Thyroid gland (tissue), 4 donors: ENCODE measurements around the gene TM7SF3. TPM values are rescaled to one million over a fixed set of nuclear protein-coding genes. Genes with fewer than 3 reads are reported as not detected.
A peak's percentile ranks its signal among the peaks of the same experiment; 100 is the strongest.

Experiments
- DNase-seq, 2 donors: peaks; one replicate each; pipeline ENCODE4 v3.0.0-alpha.2; 2019
- H3K27ac ChIP-seq, 3 donors: fragments of 200-600 bp; sonication (generic); 1 replicate in 2 of 3; 2 replicates in 1 of 3; pipeline ENCODE4 v1.5.1; 2016 to 2019; ENCODE audit warnings: mild to moderate bottlenecking in 1 of 3, moderate library complexity in 1 of 3
- H3K27me3 ChIP-seq: fragments of 200-600 bp; sonication (generic); one replicate; pipeline ENCODE4 v1.5.1; 2019
- H3K36me3 ChIP-seq, 2 donors: fragments of 200-600 bp; sonication (generic); one replicate each; pipeline ENCODE4 v1.5.1; 2016 to 2019
- H3K4me1 ChIP-seq, 2 donors: fragments of 200-600 bp; sonication (generic); one replicate each; pipeline ENCODE4 v1.5.1; 2017 to 2019
- H3K4me3 ChIP-seq, 3 donors: fragments of 200-600 bp; sonication (generic); replicated peaks in 1 of 3; 1 replicate in 2 of 3; 2 replicates in 1 of 3; pipeline ENCODE4 v1.5.1; 2016; ENCODE audit warnings: mild to moderate bottlenecking in 1 of 3
- H3K9me3 ChIP-seq: fragments of 200-600 bp; sonication (generic); one replicate; pipeline ENCODE4 v1.5.1; 2017
- POLR2A ChIP-seq, 2 donors: fragments of 450-650 bp; IDR thresholded peaks; one replicate each; pipeline ENCODE4 v1.6.1; 2017; ENCODE audit warnings: antibody characterized with exemption in 2 of 2, mild to moderate bottlenecking in 2 of 2, moderate library complexity in 1 of 2
- WGBS, 2 donors: methylation state at CpG; one replicate each; pipeline ENCODE4 v1.1.5; 2017; 5-methylcytosine and 5-hydroxymethylcytosine counted together
- intact Hi-C: fragments of 100-400 bp; cut with DNase I; formaldehyde crosslinking; loops from one replicate; pipeline ENCODE4 v1.15.1; 2023
- total RNA-seq, 4 donors: library from RNA; depleted of rRNA; stranded (reverse); fragments of >200 nt; gene quantifications; one replicate each; pipeline ENCODE4 v1.2.3, GENCODE V29; 2016
- TF ChIP-seq, protein P1 (sequence below), 6 experiments: fragments of 200-600 bp in 3 of 6; fragments of 450-650 bp in 3 of 6; sonication (generic) in 3 of 6; IDR thresholded peaks; one replicate each; pipeline ENCODE4 v1.5.1; 2016 to 2019; ENCODE audit warnings: antibody characterized with exemption in 6 of 6, mild to moderate bottlenecking in 2 of 6, inconsistent platforms in 1 of 6, moderate library complexity in 1 of 6

TM7SF3 gene
- total RNA-seq, 4 donors from 2014 or later = 69.7 to 213 (median 76.8) TPM

DNA sequence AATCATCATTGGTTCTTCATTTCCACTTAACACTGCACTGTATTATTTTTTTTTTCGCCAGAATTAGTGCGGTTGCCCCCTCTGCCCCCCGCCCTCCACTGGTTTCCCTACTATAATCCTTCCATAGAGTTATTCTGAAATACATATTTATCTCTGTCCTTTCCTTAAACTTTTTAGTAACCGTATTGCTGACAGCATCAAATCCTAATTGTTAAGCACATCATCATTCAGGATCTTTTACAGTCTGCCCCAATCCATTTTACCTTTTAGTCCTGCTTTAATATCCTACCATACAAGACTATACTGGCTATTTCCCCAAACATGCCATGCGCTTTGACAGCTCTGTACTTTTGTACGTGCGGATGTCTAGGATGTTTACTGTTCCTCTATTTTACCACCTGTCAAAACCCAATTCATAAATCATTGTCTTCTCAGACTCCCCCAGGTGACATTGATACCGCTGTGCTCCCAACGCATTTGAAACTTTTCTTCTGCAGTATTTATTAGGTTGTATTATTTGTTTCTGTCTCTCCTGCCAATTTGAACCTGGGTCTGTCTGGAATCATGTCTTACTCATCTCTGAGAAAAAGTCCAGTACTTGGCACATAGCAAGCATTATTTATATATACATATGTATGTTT is 74.9 kb downstream of the TM7SF3 start:
- no peaks in the 10 kb centered on the region for H3K27me3 ChIP-seq
- no peak for TF ChIP-seq POLR2A (IDR thresholded peaks at IDR 0.05)
- TF ChIP-seq, protein P1, sequence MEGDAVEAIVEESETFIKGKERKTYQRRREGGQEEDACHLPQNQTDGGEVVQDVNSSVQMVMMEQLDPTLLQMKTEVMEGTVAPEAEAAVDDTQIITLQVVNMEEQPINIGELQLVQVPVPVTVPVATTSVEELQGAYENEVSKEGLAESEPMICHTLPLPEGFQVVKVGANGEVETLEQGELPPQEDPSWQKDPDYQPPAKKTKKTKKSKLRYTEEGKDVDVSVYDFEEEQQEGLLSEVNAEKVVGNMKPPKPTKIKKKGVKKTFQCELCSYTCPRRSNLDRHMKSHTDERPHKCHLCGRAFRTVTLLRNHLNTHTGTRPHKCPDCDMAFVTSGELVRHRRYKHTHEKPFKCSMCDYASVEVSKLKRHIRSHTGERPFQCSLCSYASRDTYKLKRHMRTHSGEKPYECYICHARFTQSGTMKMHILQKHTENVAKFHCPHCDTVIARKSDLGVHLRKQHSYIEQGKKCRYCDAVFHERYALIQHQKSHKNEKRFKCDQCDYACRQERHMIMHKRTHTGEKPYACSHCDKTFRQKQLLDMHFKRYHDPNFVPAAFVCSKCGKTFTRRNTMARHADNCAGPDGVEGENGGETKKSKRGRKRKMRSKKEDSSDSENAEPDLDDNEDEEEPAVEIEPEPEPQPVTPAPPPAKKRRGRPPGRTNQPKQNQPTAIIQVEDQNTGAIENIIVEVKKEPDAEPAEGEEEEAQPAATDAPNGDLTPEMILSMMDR (IDR thresholded peaks at IDR 0.05) = no peak
- no peaks in the 10 kb centered on the region for H3K9me3 ChIP-seq
- no peaks in the 10 kb centered on the region for H3K36me3 ChIP-seq
- DNase-seq = no peak
- H3K27ac ChIP-seq = peak overlapping the region in 2 of 3 donors; percentile 97 to 99
- H3K4me3 ChIP-seq = peak overlapping the region; percentile 72 to 99 (median 85)
- H3K4me1 ChIP-seq = peaks cover 40 to 43% of the 10 kb centered on the region in 2 donors
- 16 to 20% methylated on average over 9 of the region's 9 CpGs for WGBS, 2 donors
- intact Hi-C loops = no loop called here

DNA sequence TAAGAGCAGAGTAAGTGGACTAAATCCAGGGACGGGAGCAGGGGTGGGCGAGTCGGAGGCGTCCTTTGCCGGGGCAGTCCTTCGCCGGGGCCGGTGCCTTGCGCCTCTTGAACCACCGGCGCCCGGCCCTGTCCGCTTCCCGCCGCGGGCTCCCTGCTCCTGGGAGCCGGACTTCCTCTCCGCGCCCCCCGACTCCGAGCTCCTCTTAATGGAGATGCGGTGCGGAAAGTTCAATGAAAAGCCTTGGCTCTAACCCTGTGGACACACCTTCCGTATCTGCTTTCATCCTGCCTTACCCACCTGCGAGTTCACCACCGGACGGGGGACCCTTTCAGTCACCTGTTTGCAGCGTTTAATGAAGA is 75.5 kb downstream of the TM7SF3 start:
- DNase-seq = no peak
- Histone ChIP-seq H3K4me1 (peaks cover 40 to 43% of the 10 kb centered on the region in 2 donors), H3K4me3 (peak overlapping the region; percentile 72 to 99 (median 85)), H3K27me3 (no peaks in the 10 kb centered on the region), H3K27ac (peak overlapping the region; percentile 90 to 99 (median 97)), H3K9me3 (no peaks in the 10 kb centered on the region), H3K36me3 (no peaks in the 10 kb centered on the region)
- intact Hi-C loops = no loop called here
- TF ChIP-seq, protein P1 (IDR thresholded peaks at IDR 0.05) = no peak
- TF ChIP-seq POLR2A (IDR thresholded peaks at IDR 0.05) = no peak
- WGBS, 2 donors = 0% methylated on average over 7 to 9 of the region's 28 CpGs

DNA sequence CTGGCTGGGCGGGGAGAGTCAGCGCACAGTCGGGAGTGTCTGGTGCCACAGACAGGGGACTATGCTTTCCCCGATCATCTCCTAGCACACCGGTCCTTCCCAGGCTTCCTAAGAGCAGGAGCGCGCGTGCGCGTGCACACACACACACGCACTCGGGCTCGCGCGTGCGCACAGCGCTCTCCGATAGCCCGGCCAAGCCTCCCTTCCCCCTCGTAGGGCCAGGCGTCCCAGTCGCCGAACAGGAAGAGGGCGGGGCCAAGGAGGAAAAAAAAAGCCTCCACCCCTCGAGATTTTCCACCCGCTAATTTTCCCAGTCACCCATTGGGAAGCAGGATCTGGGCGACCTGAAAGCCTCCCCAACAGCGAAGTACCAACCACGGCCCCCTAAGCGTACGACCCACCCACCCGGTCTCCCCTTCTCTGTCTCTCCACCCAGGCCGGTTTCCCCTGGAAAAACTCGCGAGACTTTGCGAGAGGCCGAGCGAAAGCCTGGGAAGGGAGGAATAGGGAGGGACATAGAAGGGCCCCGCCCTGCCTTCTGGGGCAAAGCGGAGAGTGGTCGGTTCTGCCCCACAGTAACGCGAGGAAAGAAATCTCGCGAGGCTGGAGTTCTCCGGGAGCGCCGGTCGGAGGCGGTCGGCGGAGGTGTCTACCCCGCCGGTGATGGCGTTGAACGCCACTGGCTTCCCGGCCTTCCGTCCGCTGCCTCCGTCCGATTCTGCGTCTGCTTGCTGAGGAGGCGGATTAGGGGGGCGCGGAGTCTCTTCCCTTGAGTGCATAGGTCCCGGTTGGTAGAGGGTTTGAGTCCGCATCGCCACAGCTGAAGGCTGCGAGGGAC is 76.1 kb downstream of the TM7SF3 start, which contains the start of the genes FGFR1OP2 and INTS13:
FGFR1OP2 (plus strand) TSS at position 608 of the 838 bp plus-strand sequence. CDS start 15,689 bp downstream, outside the sequence.
INTS13 (minus strand) TSS at position 119 of the 838 bp plus-strand sequence. CDS start 1,178 bp downstream, outside the sequence.
- intact Hi-C loops = no loop called here
- no peaks in the 10 kb centered on the region for H3K9me3 ChIP-seq
- H3K4me3 ChIP-seq = peak within 1 kb of the TSS; percentile 72 to 99 (median 85)
- DNase-seq = peak; percentile 99 to 100
- peaks cover 39 to 43% of the 10 kb centered on the region in 2 donors for H3K4me1 ChIP-seq
- TF ChIP-seq, protein P1 (IDR thresholded peaks at IDR 0.05) = no peak
- peak; percentile 84 to 97 for TF ChIP-seq POLR2A (IDR thresholded peaks at IDR 0.05)
- no peaks in the 10 kb centered on the region for H3K27me3 ChIP-seq
- 0 to 2% methylated on average over 35 to 57 of the region's 69 CpGs for WGBS, 2 donors
- no peaks in the 10 kb centered on the region for H3K36me3 ChIP-seq
- peak within 1 kb of the TSS; percentile 90 to 99 (median 97) for H3K27ac ChIP-seq

DNA sequence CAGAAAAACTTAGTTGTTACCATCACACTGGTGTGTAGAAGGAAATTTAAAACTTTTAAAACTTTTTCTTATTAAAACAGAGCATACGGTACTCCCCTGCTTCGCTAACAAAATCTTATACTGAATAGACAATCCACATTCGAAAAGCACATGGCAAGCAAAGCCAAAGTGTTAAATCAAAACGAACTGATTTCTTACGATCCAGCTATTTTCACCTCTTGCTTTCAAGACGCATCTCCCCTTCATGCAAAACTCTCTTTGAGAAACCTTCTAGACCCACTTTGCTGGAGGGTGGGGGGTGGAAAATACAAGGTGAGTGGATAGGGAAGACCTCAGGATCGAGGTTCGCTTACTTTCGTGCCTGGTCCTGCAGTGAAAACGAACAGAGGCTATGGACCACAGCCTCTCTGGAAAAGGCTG is 76.7 kb downstream of the TM7SF3 start:
- DNase-seq = no peak
- Histone ChIP-seq H3K27ac (peak overlapping the region; percentile 90 to 99 (median 97)), H3K36me3 (no peaks in the 10 kb centered on the region), H3K4me3 (peak overlapping the region; percentile 16 to 99 (median 85)), H3K27me3 (no peaks in the 10 kb centered on the region), H3K9me3 (no peaks in the 10 kb centered on the region), H3K4me1 (peaks cover 33 to 43% of the 10 kb centered on the region in 2 donors)
- TF ChIP-seq, protein P1 (IDR thresholded peaks at IDR 0.05) = no peak
- peak in 1 of 2 donors; percentile 31 for TF ChIP-seq POLR2A (IDR thresholded peaks at IDR 0.05)
- 1% methylated on average over 10 of the region's 10 CpGs for WGBS, 2 donors
- intact Hi-C loops = no loop called here
